T-helper 1 cell (primary cell): ENCODE measurements around the gene PELI1.
"Not testable (repeated sequence)": the region's sequence is repeated elsewhere in the genome, so short reads cannot be mapped to it uniquely, and the experiment has no call there.

Source experiments
- DNase-seq, 5 donors: peaks; one replicate each; pipeline ENCODE4 v3.0.0-alpha.2; 2012 to 2020

Gene PELI1

GRCh38 chr2:64080179-64080578 is 64.0 kb downstream of the PELI1 start:
- DNase-seq: no peak

- not testable (repeated sequence) for DNase-seq
Measured at GRCh38 chr2:64079688-64080087, 64.5 kb downstream of the PELI1 start.

GRCh38 chr2:64076828-64077227 is 67.4 kb downstream of the PELI1 start:
- DNase-seq: not testable (repeated sequence)

- DNase-seq: not testable (repeated sequence)
Measured at GRCh38 chr2:64074616-64075015, 69.6 kb downstream of the PELI1 start.

GRCh38 chr2:64067326-64067725 is 76.9 kb downstream of the PELI1 start:
- DNase-seq: no peak

GRCh38 chr2:64065516-64065915 is 78.7 kb downstream of the PELI1 start:
- no peak for DNase-seq

GRCh38 chr2:64063924-64064331 is 80.3 kb downstream of the PELI1 start:
- no peak for DNase-seq

GRCh38 chr2:64063454-64063853 is 80.8 kb downstream of the PELI1 start:
- no peak for DNase-seq

- DNase-seq: no peak
Measured at GRCh38 chr2:64062840-64063239, 81.4 kb downstream of the PELI1 start.

- no peak for DNase-seq
Measured at GRCh38 chr2:64059270-64059669, 85.0 kb downstream of the PELI1 start.

GRCh38 chr2:64056021-64056420 is 88.2 kb downstream of the PELI1 start:
- no peak for DNase-seq

GRCh38 chr2:64054161-64054915 is 89.9 kb downstream of the PELI1 start:
- no peak for DNase-seq

- DNase-seq: peak in 1 of 5 donors; percentile 39
Measured at GRCh38 chr2:64052463-64053241, 91.6 kb downstream of the PELI1 start.

GRCh38 chr2:64049633-64050220 is 94.5 kb downstream of the PELI1 start:
- DNase-seq: peak; percentile 16 to 84 (median 45)

GRCh38 chr2:64045938-64046337 is 98.3 kb downstream of the PELI1 start:
- no peak for DNase-seq
